Esophagus muscularis mucosa (tissue), 4 donors: ENCODE data around the gene ZNF439. TPM values are rescaled to one million over a fixed set of nuclear protein-coding genes. Genes with fewer than 3 reads are reported as not detected.
"Not testable (repeated sequence)": the region's sequence is repeated elsewhere in the genome, so short reads cannot be mapped to it uniquely, and the experiment has no call there.

ENCODE experiments used
- DNase-seq: peaks from one replicate; pipeline ENCODE4 v3.0.0-alpha.2; 2017; ENCODE audit errors: extremely low spot score
- H3K27ac ChIP-seq, 4 donors: fragments of 200-600 bp; sonication (generic); replicated peaks in 1 of 4; 1 replicate in 3 of 4; 2 replicates in 1 of 4; pipeline ENCODE4 v1.5.1; 2016 to 2019; ENCODE audit warnings: mild to moderate bottlenecking in 1 of 4
- H3K27me3 ChIP-seq, 4 donors: fragments of 200-600 bp; sonication (generic); one replicate each; pipeline versions ENCODE4 v1.5.1 to v1.6.0; 2016 to 2019
- H3K36me3 ChIP-seq, 4 donors: fragments of 200-600 bp; sonication (generic); one replicate each; pipeline ENCODE4 v1.5.1; 2016 to 2019
- H3K4me1 ChIP-seq, 4 donors: fragments of 200-600 bp; sonication (generic); one replicate each; pipeline ENCODE4 v1.5.1; 2016 to 2019
- H3K4me3 ChIP-seq, 4 donors: fragments of 200-600 bp; sonication (generic); 1 replicate in 2 of 4; 2 replicates in 2 of 4; pipeline ENCODE4 v1.5.1; 2016 to 2019; ENCODE audit warnings: mild to moderate bottlenecking in 4 of 4, moderate library complexity in 1 of 4
- H3K9me3 ChIP-seq, 4 donors: fragments of 200-600 bp; sonication (generic); 1 replicate in 3 of 4; 2 replicates in 1 of 4; pipeline ENCODE4 v1.5.1; 2016 to 2019
- EP300 ChIP-seq: sonication (generic); formaldehyde crosslinking; IDR thresholded peaks from one replicate; pipeline ENCODE4 v1.6.1; 2017; ENCODE audit warnings: antibody characterized with exemption
- POLR2A ChIP-seq: fragments of 450-650 bp; IDR thresholded peaks from one replicate; pipeline ENCODE4 v1.6.1; 2017; ENCODE audit warnings: antibody characterized with exemption, moderate library complexity, mild to moderate bottlenecking, low read depth
- POLR2AphosphoS5 ChIP-seq, 2 donors: sonication (generic); formaldehyde crosslinking; IDR thresholded peaks; one replicate each; pipeline ENCODE4 v1.6.1; 2017; ENCODE audit warnings: antibody characterized with exemption in 2 of 2
- WGBS: methylation state at CpG from one replicate; pipeline ENCODE4 v1.1.5; 2018; 5-methylcytosine and 5-hydroxymethylcytosine counted together
- intact Hi-C: fragments of 100-400 bp; cut with DNase I; formaldehyde crosslinking; loops from one replicate; pipeline ENCODE4 v1.15.1; 2023
- total RNA-seq, 4 donors: library from RNA; depleted of rRNA; stranded (reverse); fragments of >200 nt; gene quantifications; one replicate each; pipeline versions ENCODE4 v1.1.0 to v1.2.1, GENCODE V29; 2016
- TF ChIP-seq, protein P1 (sequence below), 3 experiments: fragments of 200-600 bp in 2 of 3; fragments of 450-650 bp in 1 of 3; sonication (generic) in 2 of 3; IDR thresholded peaks; one replicate each; pipeline ENCODE4 v1.5.1; 2017 to 2019; ENCODE audit warnings: antibody characterized with exemption in 3 of 3, mild to moderate bottlenecking in 2 of 3, moderate library complexity in 1 of 3

The ZNF439 gene
- total RNA-seq, 4 donors from 2014 or later: 6.5 to 9.1 (median 7.1) TPM

DNA sequence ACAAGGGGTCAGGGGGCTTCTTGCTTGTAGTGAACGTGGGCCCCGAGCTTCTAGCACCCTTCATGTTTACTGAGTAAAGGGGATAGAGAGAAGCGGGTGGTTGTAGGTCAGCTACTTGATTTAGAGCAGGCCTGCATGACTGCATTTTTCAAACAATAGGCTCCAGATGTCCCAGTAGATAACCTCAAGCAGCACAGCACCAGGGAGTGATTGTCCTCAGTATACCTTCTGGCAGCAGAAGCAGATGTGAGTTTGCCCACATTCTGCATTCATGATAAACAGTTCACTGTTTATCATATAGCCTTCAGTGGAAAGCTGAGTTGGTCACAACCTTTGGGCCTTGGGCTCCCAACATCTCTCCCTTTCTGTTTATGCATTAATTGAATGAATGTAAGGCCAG lies 4.8 kb downstream of the ZNF439 start:
- WGBS: 75% methylated on average over 3 of the region's 3 CpGs
- H3K27ac ChIP-seq: no peak overlapping the region

DNA sequence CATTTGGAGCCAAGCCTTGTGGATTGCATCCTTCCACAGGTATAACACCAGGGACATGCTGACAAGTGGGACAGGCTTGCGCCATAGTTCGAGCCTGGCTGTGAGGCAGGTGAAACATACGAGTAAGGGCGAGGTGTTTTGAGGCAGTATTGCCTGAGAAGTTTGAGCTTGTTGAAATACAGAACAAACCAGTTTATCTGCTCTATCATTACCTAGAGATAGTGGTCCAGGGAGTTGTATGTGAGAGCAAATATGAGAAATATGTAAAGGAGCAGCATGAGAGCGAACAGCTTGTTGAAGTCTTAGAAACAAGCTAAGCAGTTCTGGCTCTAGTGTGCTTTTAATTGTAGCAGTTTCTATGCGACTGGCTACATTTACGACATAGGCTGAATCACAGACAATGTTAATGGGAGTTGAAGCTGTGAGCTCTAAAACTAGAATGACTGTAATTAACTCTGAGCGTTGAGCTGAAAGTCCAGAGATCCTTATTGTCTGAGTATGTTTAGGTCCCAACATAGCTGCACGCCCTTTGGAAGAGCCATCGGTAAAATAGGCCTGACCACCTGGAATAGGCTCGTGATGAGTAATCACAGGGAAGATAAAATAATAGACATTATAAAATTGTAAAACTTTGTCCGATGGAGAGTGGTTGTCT lies 8.2 kb downstream of the ZNF439 start:
- Histone ChIP-seq H3K4me1 (no peaks in the 10 kb centered on the region), H3K4me3 (no peak overlapping the region), H3K27me3 (no peaks in the 10 kb centered on the region), H3K36me3 (peaks cover 0 to 27% (median 0%) of the 10 kb centered on the region in 4 donors), H3K27ac (no peak overlapping the region), H3K9me3 (peaks cover 0 to 10% (median 1%) of the 10 kb centered on the region in 4 donors)
- 96% methylated on average over 12 of the region's 12 CpGs for WGBS
- intact Hi-C loops: no loop called here
- TF ChIP-seq POLR2AphosphoS5 (IDR thresholded peaks at IDR 0.05) (no peak), POLR2A (no peak), EP300 (no peak)
- TF ChIP-seq, protein P1, sequence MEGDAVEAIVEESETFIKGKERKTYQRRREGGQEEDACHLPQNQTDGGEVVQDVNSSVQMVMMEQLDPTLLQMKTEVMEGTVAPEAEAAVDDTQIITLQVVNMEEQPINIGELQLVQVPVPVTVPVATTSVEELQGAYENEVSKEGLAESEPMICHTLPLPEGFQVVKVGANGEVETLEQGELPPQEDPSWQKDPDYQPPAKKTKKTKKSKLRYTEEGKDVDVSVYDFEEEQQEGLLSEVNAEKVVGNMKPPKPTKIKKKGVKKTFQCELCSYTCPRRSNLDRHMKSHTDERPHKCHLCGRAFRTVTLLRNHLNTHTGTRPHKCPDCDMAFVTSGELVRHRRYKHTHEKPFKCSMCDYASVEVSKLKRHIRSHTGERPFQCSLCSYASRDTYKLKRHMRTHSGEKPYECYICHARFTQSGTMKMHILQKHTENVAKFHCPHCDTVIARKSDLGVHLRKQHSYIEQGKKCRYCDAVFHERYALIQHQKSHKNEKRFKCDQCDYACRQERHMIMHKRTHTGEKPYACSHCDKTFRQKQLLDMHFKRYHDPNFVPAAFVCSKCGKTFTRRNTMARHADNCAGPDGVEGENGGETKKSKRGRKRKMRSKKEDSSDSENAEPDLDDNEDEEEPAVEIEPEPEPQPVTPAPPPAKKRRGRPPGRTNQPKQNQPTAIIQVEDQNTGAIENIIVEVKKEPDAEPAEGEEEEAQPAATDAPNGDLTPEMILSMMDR (IDR thresholded peaks at IDR 0.05): no peak
- no peak for DNase-seq

More for the DNA sequence above, 4.8 kb downstream of the ZNF439 start:
- Histone ChIP-seq H3K27me3 (no peaks in the 10 kb centered on the region), H3K9me3 (no peaks in the 10 kb centered on the region), H3K36me3 (peaks cover 0 to 20% (median 0%) of the 10 kb centered on the region in 4 donors), H3K4me1 (peaks cover 12 to 19% (median 17%) of the 10 kb centered on the region in 4 donors), H3K4me3 (no peak overlapping the region)
- intact Hi-C loops: no loop called here
- no peak for DNase-seq
- no peak for TF ChIP-seq POLR2A
- TF ChIP-seq, protein P1 (IDR thresholded peaks at IDR 0.05): no peak
- no peak for TF ChIP-seq POLR2AphosphoS5 (IDR thresholded peaks at IDR 0.05)
- no peak for TF ChIP-seq EP300

DNA sequence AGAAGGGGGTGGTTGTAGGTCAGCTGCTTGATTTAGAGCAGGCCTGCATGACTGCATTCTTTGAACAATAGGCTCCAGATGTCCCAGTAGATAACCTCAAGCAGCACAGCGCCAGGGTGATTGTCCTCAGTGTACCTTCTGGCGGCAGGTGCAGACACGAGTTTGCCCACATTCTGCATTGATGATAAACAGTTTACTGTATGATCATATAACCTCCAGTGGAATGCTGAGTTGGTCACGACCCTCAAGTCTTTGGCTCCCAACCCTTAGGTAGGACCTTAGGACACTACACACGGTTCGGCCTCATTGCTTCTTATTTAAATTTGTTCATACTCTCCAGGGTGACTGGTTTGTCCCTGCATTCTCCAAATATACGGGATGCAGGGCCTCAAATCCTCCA lies 12.2 kb downstream of the ZNF439 start:
- no peak for DNase-seq
- TF ChIP-seq POLR2AphosphoS5 (IDR thresholded peaks at IDR 0.05) (no peak), POLR2A (no peak), EP300 (no peak)
- no peak overlapping the region for H3K27ac ChIP-seq
- H3K9me3 ChIP-seq: peaks cover 0 to 23% (median 11%) of the 10 kb centered on the region in 4 donors
- peaks cover 0 to 19% (median 0%) of the 10 kb centered on the region in 4 donors for H3K36me3 ChIP-seq
- 97% methylated on average over 7 of the region's 7 CpGs for WGBS
- H3K4me3 ChIP-seq: no peak overlapping the region
- H3K4me1 ChIP-seq: no peaks in the 10 kb centered on the region
- intact Hi-C loops: no loop called here
- H3K27me3 ChIP-seq: no peaks in the 10 kb centered on the region

DNA sequence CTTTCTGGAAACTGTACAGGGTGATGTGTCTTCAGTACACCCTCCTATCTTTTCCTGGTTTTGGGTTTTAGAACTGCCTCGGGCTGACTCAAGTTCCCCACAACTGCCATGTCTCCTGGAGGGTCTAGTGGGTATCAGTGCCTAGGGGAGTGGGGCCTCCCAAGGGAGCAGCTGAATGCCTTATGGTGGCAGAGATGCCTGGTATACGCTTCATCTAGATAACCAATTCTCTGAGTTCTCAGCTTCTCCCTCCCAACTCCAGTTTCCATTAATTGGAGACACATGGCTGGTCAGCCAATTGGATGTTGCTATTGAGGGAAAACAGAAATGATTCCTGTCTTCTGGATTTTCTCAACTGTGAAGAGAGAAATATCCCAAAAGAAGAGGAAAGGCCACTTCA lies 12.8 kb downstream of the ZNF439 start:
- Histone ChIP-seq H3K27ac (no peak overlapping the region), H3K27me3 (no peaks in the 10 kb centered on the region), H3K9me3 (peaks cover 0 to 23% (median 14%) of the 10 kb centered on the region in 4 donors), H3K4me3 (no peak overlapping the region), H3K4me1 (no peaks in the 10 kb centered on the region), H3K36me3 (peaks cover under 1 to 22% (median 4%) of the 10 kb centered on the region in 4 donors)
- 85% methylated on average over 2 of the region's 2 CpGs for WGBS
- intact Hi-C loops: no loop called here
- TF ChIP-seq POLR2A: no peak
- TF ChIP-seq, protein P1 (IDR thresholded peaks at IDR 0.05): no peak
- no peak for TF ChIP-seq POLR2AphosphoS5 (IDR thresholded peaks at IDR 0.05)
- TF ChIP-seq EP300: no peak
- no peak for DNase-seq

DNA sequence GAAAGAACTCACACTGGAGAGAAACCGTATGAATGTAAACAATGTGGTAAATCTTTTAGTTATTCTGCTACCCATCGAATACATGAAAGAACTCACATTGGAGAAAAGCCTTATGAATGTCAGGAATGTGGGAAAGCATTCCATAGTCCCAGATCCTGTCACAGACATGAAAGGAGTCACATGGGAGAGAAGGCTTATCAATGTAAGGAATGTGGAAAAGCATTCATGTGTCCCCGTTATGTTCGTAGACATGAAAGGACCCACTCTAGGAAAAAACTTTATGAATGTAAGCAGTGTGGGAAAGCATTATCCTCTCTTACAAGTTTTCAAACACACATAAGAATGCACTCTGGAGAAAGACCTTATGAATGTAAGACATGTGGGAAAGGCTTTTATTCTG lies 19.2 kb downstream of the ZNF439 start:
- H3K4me1 ChIP-seq, DNase-seq, intact Hi-C loops, H3K27ac ChIP-seq, H3K27me3 ChIP-seq, H3K4me3 ChIP-seq: not testable (repeated sequence)
- Histone ChIP-seq H3K36me3 (peaks cover 27 to 45% (median 33%) of the 10 kb centered on the region in 4 donors), H3K9me3 (peaks cover 8 to 64% (median 44%) of the 10 kb centered on the region in 4 donors)
- WGBS: 92% methylated on average over 4 of the region's 4 CpGs
